K562 (cell line): ENCODE measurements around the gene PPP1R3E. TPM values are rescaled to one million over a fixed set of nuclear protein-coding genes. Genes with fewer than 3 reads are reported as not detected.
A peak's percentile ranks its signal among the peaks of the same experiment; 100 is the strongest.

ENCODE experiments used
- CBFA2T3 ChIP-seq: fragments of 450-650 bp; IDR thresholded peaks from 2 replicates; pipeline ENCODE4 v1.6.1; 2017
- E4F1 ChIP-seq: fragments of 250-450 bp; sonication (Bioruptor Pico); IDR thresholded peaks from 2 replicates; pipeline ENCODE4 v1.5.0; 2021; ENCODE audit warnings: mild to moderate bottlenecking, borderline replicate concordance
- KDM1A ChIP-seq, 2 experiments: fragments of 450-650 bp; IDR thresholded peaks; 2 replicates each; pipeline ENCODE4 v1.6.1; 2016; ENCODE audit warnings: mild to moderate bottlenecking in 2 of 2
- L3MBTL2 ChIP-seq: fragments of 450-650 bp; IDR thresholded peaks from 2 replicates; pipeline ENCODE4 v1.6.1; 2016; ENCODE audit warnings: mild to moderate bottlenecking, moderate library complexity
- MECOM ChIP-seq: fragments of 250-450 bp; sonication (Bioruptor Pico); IDR thresholded peaks from 2 replicates; pipeline ENCODE4 v1.8.0; 2022; ENCODE audit warnings: inconsistent platforms
- MEIS2 ChIP-seq: fragments of 450-650 bp; IDR thresholded peaks from 2 replicates; pipeline ENCODE4 v1.6.1; 2014; ENCODE audit warnings: mild to moderate bottlenecking; ENCODE audit not compliant: partially characterized antibody
- MGA ChIP-seq: fragments of 450-650 bp; IDR thresholded peaks from 2 replicates; pipeline ENCODE4 v1.6.1; 2016; ENCODE audit warnings: mild to moderate bottlenecking, moderate library complexity
- NCOR1 ChIP-seq: fragments of 450-650 bp; IDR thresholded peaks from 2 replicates; pipeline ENCODE4 v1.6.1; 2016; ENCODE audit warnings: mild to moderate bottlenecking, moderate library complexity
- TAL1 ChIP-seq: fragments of 450-650 bp; IDR thresholded peaks from 2 replicates; pipeline ENCODE4 v1.6.1; 2016; ENCODE audit warnings: mild to moderate bottlenecking
- TEAD4 ChIP-seq, 2 experiments: sonication (generic) in 1 of 2; formaldehyde crosslinking in 1 of 2; IDR thresholded peaks; 2 replicates each; pipeline versions ENCODE4 v1.6.1 to v1.8.0; 2012 to 2022; ENCODE audit warnings: borderline replicate concordance in 1 of 2, inconsistent platforms in 1 of 2, low read length in 1 of 2, mild to moderate bottlenecking in 1 of 2, missing genetic modification reagents in 1 of 2
- ZBTB17 ChIP-seq: fragments of 450-650 bp; formaldehyde crosslinking; IDR thresholded peaks from 2 replicates; pipeline ENCODE4 v1.4.0; 2020; ENCODE audit warnings: mild to moderate bottlenecking
- ZNF232 ChIP-seq: sonication (generic); formaldehyde crosslinking; IDR thresholded peaks from 2 replicates; pipeline ENCODE4 v1.8.0; 2022; ENCODE audit warnings: mild to moderate bottlenecking, missing genetic modification reagents
- polyA plus RNA-seq, 8 experiments: library from polyadenylated mRNA; depleted of rRNA in 4 of 8; stranded (reverse) in 5 of 8; unstranded in 3 of 8; fragments of >200 nt; fragmentation: Nextera tagmentation in 2 of 8; fragmentation: Illumina TruSeq in 1 of 8; extraction: Ambion mirVana in 2 of 8; extraction: Trizol in 1 of 8; gene quantifications; 2 replicates each; pipeline versions ENCODE4 v1.2.1 to v1.2.3, GENCODE V29; 2011 to 2014; ENCODE audit warnings: inconsistent platforms in 1 of 8, missing spikeins in 1 of 8
- total RNA-seq, 7 experiments: library from RNA; depleted of rRNA in 6 of 7; stranded (reverse); fragments of >200 nt in 6 of 7; fragmentation: Illumina TruSeq in 2 of 7; extraction: Trizol in 2 of 7; gene quantifications; 2 replicates each; pipeline versions ENCODE4 v1.2.1 to v1.2.3, GENCODE V29; 2011 to 2021; ENCODE audit warnings: low replicate concordance in 1 of 7
- TF ChIP-seq, protein P1 (sequence below), 2 experiments: IDR thresholded peaks; 2 replicates each; pipeline ENCODE4 v1.6.1; 2011; ENCODE audit warnings: borderline replicate concordance in 1 of 2, control low read depth in 1 of 2, low read depth in 1 of 2, low read length in 1 of 2, mild to moderate bottlenecking in 1 of 2, mixed read lengths in 1 of 2, moderate library complexity in 1 of 2; ENCODE audit not compliant: insufficient read depth in 1 of 2, insufficient read length in 1 of 2, poor library complexity in 1 of 2, severe bottlenecking in 1 of 2; ENCODE audit errors: extremely low read depth in 1 of 2

The PPP1R3E gene
- total and polyA plus RNA-seq, 9 of the 15 experiments (the other 6 are each of a cell fraction or from before 2014, with no cell fraction given) = 3.2 to 18.4 (median 7.6) TPM

GRCh38 chr14:23335623-23336022 is 33.0 kb upstream of the PPP1R3E start (continued):
- TF ChIP-seq MGA = peak; percentile 52
- TF ChIP-seq NCOR1 = peak; percentile 15; the same call in 1 of the 2 replicates
- TF ChIP-seq KDM1A (IDR thresholded peaks at IDR 0.05) = peak; percentile 51 to 55; a peak in 3 of 4 replicates
- peak; percentile 43 for TF ChIP-seq MEIS2
- no peak for TF ChIP-seq ZNF232 (CRISPR knock-in tag)
- peak; percentile 82 for TF ChIP-seq L3MBTL2
- no peak for TF ChIP-seq MECOM (CRISPR knock-in tag)
- TF ChIP-seq, protein P1, sequence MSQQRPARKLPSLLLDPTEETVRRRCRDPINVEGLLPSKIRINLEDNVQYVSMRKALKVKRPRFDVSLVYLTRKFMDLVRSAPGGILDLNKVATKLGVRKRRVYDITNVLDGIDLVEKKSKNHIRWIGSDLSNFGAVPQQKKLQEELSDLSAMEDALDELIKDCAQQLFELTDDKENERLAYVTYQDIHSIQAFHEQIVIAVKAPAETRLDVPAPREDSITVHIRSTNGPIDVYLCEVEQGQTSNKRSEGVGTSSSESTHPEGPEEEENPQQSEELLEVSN (IDR thresholded peaks at IDR 0.05; ENCODE audit: borderline replicate concordance in 1 of 2, extremely low read depth in 1 of 2, insufficient read depth in 1 of 2, insufficient read length in 1 of 2, low read depth in 1 of 2, low read length in 1 of 2, poor library complexity in 1 of 2, severe bottlenecking in 1 of 2) = peak in 1 of 2 experiments; percentile 20
- peak; percentile 20; the same call in 1 of the 2 replicates for TF ChIP-seq TEAD4 (IDR thresholded peaks at IDR 0.05; ENCODE audit: low read length)
- no peak for TF ChIP-seq TEAD4 (CRISPR knock-in tag; IDR thresholded peaks at IDR 0.05; ENCODE audit: borderline replicate concordance)
- TF ChIP-seq CBFA2T3 = peak; percentile 56
- TF ChIP-seq E4F1 (CRISPR knock-in tag) = no peak
- 0 out of 2 replicates have a peak, but pooled peaks have one; percentile 13 for TF ChIP-seq TAL1
- TF ChIP-seq ZBTB17 (CRISPR knock-in tag) = no peak
